Stimulated activated CD4-positive, alpha-beta T cell treated with anti-CD3 and anti-CD28 coated beads, TNF-alpha, amount 100 ng/mL, for 48 hours (primary cell): Measurements from ENCODE around the gene PLPP7.

Experiments used
- DNase-seq, 3 donors: peaks; one replicate each; pipeline ENCODE4 v3.0.0-alpha.2; 2020; ENCODE audit warnings: low read depth in 3 of 3

The PLPP7 gene

GRCh38 chr9:131281119-131281965, 8.2 kb upstream of the PLPP7 start:
- DNase-seq: no peak

DNA sequence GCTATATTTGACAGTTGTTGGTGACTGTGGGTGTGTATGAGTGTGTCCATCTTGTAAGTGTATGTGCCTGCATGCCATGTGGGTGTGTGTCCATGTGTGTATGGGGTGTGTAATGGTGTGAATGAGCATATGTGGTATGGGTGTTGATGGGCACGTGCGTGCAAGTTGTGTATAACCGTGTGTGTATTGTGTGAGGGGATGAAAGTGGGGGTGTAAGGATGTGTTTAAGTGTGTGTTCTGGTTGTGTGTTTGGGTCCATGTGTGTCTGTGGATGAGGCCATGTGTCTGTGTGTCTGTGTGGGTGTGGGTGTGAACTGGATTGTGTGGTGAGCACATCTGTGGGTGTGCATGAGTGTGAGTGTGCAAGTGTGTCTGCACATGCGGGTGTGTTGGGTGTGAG, 7.3 kb upstream of the PLPP7 start:
- no peak for DNase-seq

GRCh38 chr9:131282688-131283422, 6.7 kb upstream of the PLPP7 start:
- no peak for DNase-seq

- no peak for DNase-seq
Observed at GRCh38 chr9:131284856-131285255, 4.7 kb upstream of the PLPP7 start.

DNA sequence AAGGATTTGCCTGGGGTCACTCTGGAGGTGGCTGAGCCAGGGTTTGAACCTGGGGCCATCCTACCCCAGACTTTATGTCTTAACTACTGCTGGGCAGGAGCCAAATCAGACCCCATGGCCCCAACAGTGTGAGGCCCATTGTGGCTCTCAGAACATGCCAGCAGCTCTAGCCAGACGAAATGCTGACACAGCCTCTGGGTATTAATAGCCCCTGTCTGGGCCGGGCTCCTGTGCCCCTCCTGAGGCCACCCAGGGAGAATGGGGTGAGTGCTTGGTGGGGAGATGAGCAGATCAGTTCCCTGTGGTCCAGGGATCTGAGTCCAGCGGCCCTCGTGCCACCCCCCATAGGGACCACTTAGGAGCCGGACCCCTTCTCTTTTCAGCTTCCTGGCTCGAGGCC, 2.2 kb upstream of the PLPP7 start:
- no peak for DNase-seq

- no peak for DNase-seq
Observed at GRCh38 chr9:131288217-131288616, 1.3 kb upstream of the PLPP7 start.

- no peak for DNase-seq
Observed at GRCh38 chr9:131290036-131290766, 678 bp downstream of the PLPP7 start.

DNA sequence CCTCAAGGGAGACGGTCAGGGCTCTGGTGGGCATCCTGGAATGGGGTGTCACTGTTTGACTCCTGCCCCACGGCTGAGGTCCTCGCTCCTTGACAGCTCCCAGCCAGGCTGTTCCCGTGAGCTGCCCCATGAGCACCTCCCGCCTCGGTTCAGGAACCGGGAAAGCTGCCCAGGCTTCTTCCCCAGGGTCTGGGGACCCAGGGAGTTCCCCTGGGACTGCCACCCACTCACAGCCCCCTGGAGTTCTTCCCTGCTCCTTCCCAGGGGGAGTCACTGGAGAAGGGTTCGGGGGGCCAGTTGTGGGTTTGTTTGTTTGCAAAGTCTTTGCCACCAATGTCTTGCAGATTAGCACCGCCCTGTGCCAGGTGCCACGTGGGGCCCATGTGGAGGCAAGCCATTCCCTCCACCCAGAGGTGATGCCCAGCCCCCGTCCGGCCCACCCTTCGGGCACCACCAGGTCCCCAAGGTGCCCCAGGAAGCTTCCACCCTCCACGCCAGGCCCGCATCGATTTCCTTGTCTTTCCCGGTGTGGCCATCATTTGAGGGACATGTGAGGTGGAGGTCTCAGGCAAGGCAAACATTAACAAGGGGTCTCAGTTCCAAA, 1.3 kb downstream of the PLPP7 start:
- DNase-seq: no peak

- DNase-seq: no peak
Observed at GRCh38 chr9:131291795-131292315, 2.3 kb downstream of the PLPP7 start.

GRCh38 chr9:131292937-131293336, 3.4 kb downstream of the PLPP7 start:
- no peak for DNase-seq

- no peak for DNase-seq
Observed at GRCh38 chr9:131296460-131296859, 6.9 kb downstream of the PLPP7 start.

GRCh38 chr9:131296906-131297500, 7.5 kb downstream of the PLPP7 start:
- DNase-seq: no peak

GRCh38 chr9:131297903-131298302, 8.4 kb downstream of the PLPP7 start:
- DNase-seq: no peak

DNA sequence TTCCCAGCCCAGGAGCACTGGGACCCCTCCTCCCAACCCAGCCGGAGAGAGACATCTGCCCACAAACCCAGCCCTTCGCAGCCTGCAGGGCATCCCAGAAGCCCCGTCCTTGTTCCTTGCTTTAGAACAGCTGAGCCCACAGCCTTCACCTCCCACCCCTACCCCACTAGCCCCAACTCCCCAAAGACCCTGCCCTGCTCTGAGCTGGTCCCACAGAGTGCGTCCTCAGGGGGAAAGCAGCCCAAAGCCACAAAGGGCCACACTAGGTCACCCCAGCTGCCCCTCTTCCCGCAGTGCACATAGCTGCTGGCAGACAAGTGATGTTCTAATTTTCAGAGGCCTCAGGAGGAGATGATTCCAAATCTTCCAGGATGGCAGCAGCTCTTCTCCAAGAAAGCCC, 8.8 kb downstream of the PLPP7 start:
- no peak for DNase-seq

GRCh38 chr9:131298816-131299215, 9.3 kb downstream of the PLPP7 start:
- DNase-seq: no peak

DNA sequence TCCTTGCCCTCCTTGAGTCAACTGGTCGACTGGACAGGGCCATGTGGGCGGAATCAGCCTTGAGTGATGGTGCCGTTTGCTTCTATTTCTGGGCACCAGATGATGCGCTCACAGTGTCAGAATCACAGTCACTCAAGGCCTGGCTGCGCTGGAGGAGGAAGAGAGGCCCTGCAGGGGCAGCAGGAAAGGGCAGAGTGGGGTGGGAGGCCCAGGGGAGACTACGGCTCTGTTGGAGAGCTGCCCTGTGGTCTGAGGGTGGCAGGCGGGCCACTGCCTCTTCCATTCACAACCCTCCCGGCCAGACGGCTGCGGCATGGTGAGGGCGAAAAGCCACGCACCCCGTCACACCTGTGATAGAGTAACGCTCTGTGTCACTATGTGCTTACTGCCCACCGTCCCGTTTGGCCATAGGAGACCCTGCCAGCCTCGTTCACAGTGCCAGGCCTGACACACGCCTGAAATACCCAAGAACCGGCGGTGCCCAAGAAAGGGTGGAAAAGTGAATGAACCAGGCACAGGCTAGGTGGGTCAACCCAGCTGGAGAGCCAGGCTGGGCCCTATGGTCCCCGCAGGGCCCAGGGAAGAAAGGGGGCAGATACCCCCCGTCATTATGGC, 9.9 kb downstream of the PLPP7 start:
- no peak for DNase-seq

DNA sequence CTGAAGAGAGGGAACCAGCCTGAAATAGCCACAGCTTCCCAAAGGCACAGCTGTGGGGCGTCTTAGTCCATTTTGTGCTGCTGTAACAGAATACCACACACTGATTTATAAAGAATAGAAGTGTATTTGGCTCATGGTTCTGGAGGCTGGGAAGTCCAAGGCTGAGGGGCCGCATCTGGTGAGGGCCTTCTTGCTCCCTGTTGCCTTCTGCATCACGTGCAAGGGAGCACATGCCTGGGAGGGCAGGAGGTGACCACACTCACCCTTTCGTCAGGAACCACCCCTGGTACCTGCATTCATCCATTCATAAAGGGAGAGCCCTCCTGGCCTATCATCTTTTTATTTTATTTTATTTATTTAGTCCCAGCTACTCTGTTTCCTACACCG, 10.4 kb downstream of the PLPP7 start:
- no peak for DNase-seq

GRCh38 chr9:131300444-131300843, 10.9 kb downstream of the PLPP7 start:
- DNase-seq: no peak

DNA sequence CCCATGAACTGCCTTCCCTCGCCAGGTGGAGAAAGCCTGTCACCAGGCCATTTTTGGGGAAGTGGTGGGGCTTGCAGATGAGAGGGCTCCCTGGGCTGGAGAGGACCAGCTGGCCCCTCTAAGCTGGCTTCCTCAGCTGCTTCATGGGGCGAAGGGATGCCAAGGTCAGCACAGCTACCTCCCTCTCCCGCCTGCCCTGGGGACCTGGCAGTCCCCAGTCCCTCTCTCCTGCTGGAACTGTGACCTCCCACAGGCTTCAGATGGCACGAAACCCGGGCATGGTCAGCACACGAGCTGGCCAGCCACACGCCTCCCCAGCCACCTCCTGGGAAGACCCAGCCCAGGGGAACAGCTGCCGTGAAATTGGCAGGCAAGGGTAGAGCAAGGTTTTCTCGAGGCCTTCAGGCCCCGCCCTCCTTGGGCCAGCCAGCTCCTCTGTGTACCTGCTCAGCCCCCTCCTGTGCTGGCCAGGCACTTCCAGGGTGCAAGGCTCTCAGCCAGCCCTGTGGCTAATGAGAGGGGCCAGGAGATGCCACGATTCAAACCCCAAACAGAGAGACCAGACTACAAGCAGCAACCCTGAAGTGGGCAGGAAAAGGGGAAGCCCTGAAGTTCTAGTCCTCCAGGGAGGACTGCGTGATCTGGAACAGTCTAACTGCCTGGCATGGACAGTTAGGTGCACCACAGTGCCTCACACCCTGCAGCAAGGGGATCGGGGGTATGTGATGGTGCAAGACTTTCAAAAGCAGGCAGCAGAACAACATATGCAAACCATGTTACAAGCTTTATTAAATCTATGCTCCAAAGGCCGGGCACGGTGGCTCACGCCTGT, 12.9 kb downstream of the PLPP7 start:
- DNase-seq: no peak
